Right lobe of liver (tissue), 6 donors: ENCODE measurements around the gene FHIT. TPM values are rescaled to one million over a fixed set of nuclear protein-coding genes. Genes with fewer than 3 reads are reported as not detected.

ENCODE experiments used
- ATAC-seq, 4 donors: fragments of 200-7000 bp; cut with Tn5 transposase; one replicate each; pipeline ENCODE4 v1.9.1; 2020; ENCODE audit warnings: mild to moderate bottlenecking in 4 of 4, moderate library complexity in 4 of 4
- DNase-seq, 3 donors: peaks; one replicate each; pipeline ENCODE4 v3.0.0-alpha.2; 2020
- H3K27ac ChIP-seq, 3 donors: fragments of 200-600 bp; one replicate each; pipeline ENCODE4 v1.8.0; 2022
- H3K27me3 ChIP-seq, 2 donors: fragments of 200-600 bp; one replicate each; pipeline ENCODE4 v1.8.0; 2022
- H3K36me3 ChIP-seq, 4 donors: fragments of 200-600 bp; sonication (generic) in 1 of 4; one replicate each; pipeline versions ENCODE4 v1.5.1 to v1.8.0; 2017 to 2022; ENCODE audit warnings: control low read depth in 1 of 4
- H3K4me1 ChIP-seq, 4 donors: fragments of 200-600 bp; sonication (generic) in 1 of 4; one replicate each; pipeline versions ENCODE4 v1.5.1 to v1.8.0; 2017 to 2022; ENCODE audit warnings: control low read depth in 1 of 4
- H3K4me3 ChIP-seq, 3 donors: fragments of 200-600 bp; one replicate each; pipeline ENCODE4 v1.8.0; 2022
- H3K9me3 ChIP-seq, 4 donors: fragments of 200-600 bp; sonication (generic) in 1 of 4; one replicate each; pipeline versions ENCODE4 v1.5.1 to v1.8.0; 2017 to 2022; ENCODE audit warnings: control low read depth in 1 of 4
- CTCF ChIP-seq, 4 donors: fragments of 200-600 bp in 3 of 4; fragments of 450-650 bp in 1 of 4; IDR thresholded peaks; one replicate each; pipeline versions ENCODE4 v1.5.1 to v1.8.0; 2016 to 2022; ENCODE audit warnings: antibody characterized with exemption in 4 of 4, mild to moderate bottlenecking in 2 of 4
- POLR2A ChIP-seq: fragments of 450-650 bp; IDR thresholded peaks from one replicate; pipeline ENCODE4 v1.6.1; 2017; ENCODE audit warnings: antibody characterized with exemption, mild to moderate bottlenecking
- WGBS: methylation state at CpG from one replicate; pipeline ENCODE4 v1.1.6; 2018; ENCODE audit warnings: low coverage, low lambda C conversion rate; ENCODE audit not compliant: insufficient coverage; ENCODE audit errors: missing lambda C conversion rate; 5-methylcytosine and 5-hydroxymethylcytosine counted together
- intact Hi-C, 2 donors: fragments of 100-400 bp; cut with DNase I; formaldehyde crosslinking; loops; one replicate each; pipeline versions ENCODE4 v1.11.2 to v1.14.1; 2022
- total RNA-seq, 6 experiments: library from RNA; depleted of rRNA in 2 of 6; stranded (reverse); fragments of >200 nt in 2 of 6; fragmentation: NEBNext Ultra II Directional in 3 of 6; extraction: Animal tissue kit (Norgen Biotek cat#: 25700) in 3 of 6; gene quantifications; one replicate each; pipeline versions ENCODE4 v1.1.0 to v1.2.4, GENCODE V29; 2016 to 2023
- donor health status: DM: no; HTN: yes; CAD: no.
- donor health status: DM: no; HTN: no; CAD: no.
- donor health status: DM: no; HTN: no; CAD: no.
- donor health status: DM: no; HTN: yes; CAD: no.
- donor health status: DM: no; HTN: yes; CAD: no.

FHIT gene
- total RNA-seq, 6 experiments from 2014 or later, result 6.6 to 11.2 (median 8.0) TPM

GRCh38 chr3:59997583-59997982 is 1253.7 kb downstream of the FHIT start:
- H3K27ac ChIP-seq, result no peak overlapping the region
- H3K4me1 ChIP-seq, result no peaks in the 10 kb centered on the region
- H3K4me3 ChIP-seq, result no peak overlapping the region
- no peaks in the 10 kb centered on the region for H3K36me3 ChIP-seq
- ATAC-seq (no peak), DNase-seq (no peak)
- WGBS, result 100% methylated on average over 1 of the region's 1 CpG
- intact Hi-C loops, result no loop called here
- H3K9me3 ChIP-seq, result no peaks in the 10 kb centered on the region
- H3K27me3 ChIP-seq, result no peaks in the 10 kb centered on the region
- TF ChIP-seq POLR2A, result no peak
- TF ChIP-seq CTCF (IDR thresholded peaks at IDR 0.05), result no peak

- Histone ChIP-seq H3K27ac (no peak overlapping the region), H3K27me3 (no peaks in the 10 kb centered on the region), H3K4me3 (no peak overlapping the region), H3K36me3 (no peaks in the 10 kb centered on the region), H3K4me1 (no peaks in the 10 kb centered on the region), H3K9me3 (no peaks in the 10 kb centered on the region)
- intact Hi-C loops, result no loop called here
- TF ChIP-seq CTCF (IDR thresholded peaks at IDR 0.05), result no peak
- no peak for TF ChIP-seq POLR2A
- WGBS, result 64% methylated on average over 2 of the region's 2 CpGs
- ATAC-seq (no peak), DNase-seq (no peak)
Measured at GRCh38 chr3:59996056-59996455, 1255.2 kb downstream of the FHIT start.

GRCh38 chr3:59995563-59995962 is 1255.7 kb downstream of the FHIT start:
- Histone ChIP-seq H3K36me3 (no peaks in the 10 kb centered on the region), H3K4me1 (no peaks in the 10 kb centered on the region), H3K9me3 (no peaks in the 10 kb centered on the region), H3K27ac (no peak overlapping the region), H3K4me3 (no peak overlapping the region), H3K27me3 (no peaks in the 10 kb centered on the region)
- 88% methylated on average over 4 of the region's 4 CpGs for WGBS
- DNase-seq (no peak), ATAC-seq (no peak)
- intact Hi-C loops, result no loop called here
- TF ChIP-seq POLR2A (no peak), CTCF (IDR thresholded peaks at IDR 0.05) (no peak)

GRCh38 chr3:59994732-59995304 is 1256.4 kb downstream of the FHIT start:
- no peak overlapping the region for H3K4me3 ChIP-seq
- no peak for TF ChIP-seq POLR2A
- TF ChIP-seq CTCF (IDR thresholded peaks at IDR 0.05), result no peak
- DNase-seq (no peak), ATAC-seq (no peak)
- intact Hi-C loops, result no loop called here
- H3K4me1 ChIP-seq, result no peaks in the 10 kb centered on the region
- no peaks in the 10 kb centered on the region for H3K9me3 ChIP-seq
- 93% methylated on average over 4 of the region's 6 CpGs for WGBS
- no peak overlapping the region for H3K27ac ChIP-seq
- no peaks in the 10 kb centered on the region for H3K36me3 ChIP-seq
- no peaks in the 10 kb centered on the region for H3K27me3 ChIP-seq

- no peak overlapping the region for H3K4me3 ChIP-seq
- TF ChIP-seq CTCF (IDR thresholded peaks at IDR 0.05) (no peak), POLR2A (no peak)
- no peaks in the 10 kb centered on the region for H3K4me1 ChIP-seq
- H3K27ac ChIP-seq, result no peak overlapping the region
- intact Hi-C loops, result no loop called here
- H3K36me3 ChIP-seq, result no peaks in the 10 kb centered on the region
- no peaks in the 10 kb centered on the region for H3K27me3 ChIP-seq
- DNase-seq (no peak), ATAC-seq (no peak)
- WGBS, result 77% methylated on average over 3 of the region's 4 CpGs
- H3K9me3 ChIP-seq, result no peaks in the 10 kb centered on the region
Measured at GRCh38 chr3:59992578-59992977, 1258.7 kb downstream of the FHIT start.
